ENCODE results near the gene S100A13. TPM values are rescaled to one million over a fixed set of nuclear protein-coding genes. Genes with fewer than 3 reads are reported as not detected.
A peak's percentile ranks its signal among the peaks of the same experiment; 100 is the strongest.

S100A13 gene
- total RNA-seq, 1 donor from 2014 or later: 172 TPM

GRCh38 chr1:153602749-153603148 is 24.6 kb downstream of the S100A13 start:
- no peak for FAIRE-seq
- Histone ChIP-seq H4K20me1 (ENCODE audit: insufficient read depth, low read length) (peaks cover 2% of the 10 kb centered on the region), H3K9ac (ENCODE audit: low read length) (no peak overlapping the region), H3K27me3 (ENCODE audit: insufficient read depth, low read length) (no peaks in the 10 kb centered on the region), H3K36me3 (ENCODE audit: insufficient read depth, low read length) (peaks cover 16% of the 10 kb centered on the region), H3K27ac (ENCODE audit: low read depth, low read length) (no peak overlapping the region), H3K9me3 (ENCODE audit: insufficient read depth, low read depth, low read length) (no peaks in the 10 kb centered on the region), H3K79me2 (ENCODE audit: insufficient read depth, low read length) (peaks cover 15% of the 10 kb centered on the region), H3K4me3 (ENCODE audit: insufficient read depth, low read depth, low read length) (no peak overlapping the region), H3K4me2 (ENCODE audit: low read length) (no peak overlapping the region), H3K4me1 (ENCODE audit: insufficient read depth, low read length) (peaks cover 16% of the 10 kb centered on the region), H2AFZ (ENCODE audit: low read depth, low read length) (no peak overlapping the region)
- no peak for TF ChIP-seq EZH2 (IDR thresholded peaks at IDR 0.05; ENCODE audit: insufficient read depth, low read length)
- TF ChIP-seq CTCF (IDR thresholded peaks at IDR 0.05; ENCODE audit: insufficient read depth, low read depth, low read length): no peak
- H3K27ac Mint-ChIP-seq (ENCODE audit: unreplicated experiment): no peak overlapping the region
- DNase-seq (ENCODE audit: low read depth): no peak
- H3K4me1 Mint-ChIP-seq (ENCODE audit: low read depth, unreplicated experiment): peaks cover 6% of the 10 kb centered on the region
- H3K4me3 Mint-ChIP-seq (ENCODE audit: unreplicated experiment): no peak overlapping the region
- peaks cover 2% of the 10 kb centered on the region for H3K27me3 Mint-ChIP-seq (ENCODE audit: low read depth, unreplicated experiment)
- H3K36me3 Mint-ChIP-seq (ENCODE audit: low read depth, unreplicated experiment): peaks cover 2% of the 10 kb centered on the region
- no peaks in the 10 kb centered on the region for H3K9me3 Mint-ChIP-seq (ENCODE audit: unreplicated experiment)

GRCh38 chr1:153599847-153600246 is 27.5 kb downstream of the S100A13 start:
- DNase-seq (ENCODE audit: low read depth): no peak
- Mint-ChIP-seq H3K27ac (ENCODE audit: unreplicated experiment) (no peak overlapping the region), H3K27me3 (ENCODE audit: low read depth, unreplicated experiment) (no peaks in the 10 kb centered on the region), H3K4me3 (ENCODE audit: unreplicated experiment) (no peak overlapping the region), H3K9me3 (ENCODE audit: unreplicated experiment) (no peaks in the 10 kb centered on the region), H3K4me1 (ENCODE audit: low read depth, unreplicated experiment) (peaks cover 8% of the 10 kb centered on the region), H3K36me3 (ENCODE audit: low read depth, unreplicated experiment) (no peaks in the 10 kb centered on the region)
- Histone ChIP-seq H4K20me1 (ENCODE audit: insufficient read depth, low read length) (no peaks in the 10 kb centered on the region), H3K79me2 (ENCODE audit: insufficient read depth, low read length) (no peaks in the 10 kb centered on the region), H3K4me3 (ENCODE audit: insufficient read depth, low read depth, low read length) (no peak overlapping the region), H3K27ac (ENCODE audit: low read depth, low read length) (no peak overlapping the region), H3K9me3 (ENCODE audit: insufficient read depth, low read depth, low read length) (no peaks in the 10 kb centered on the region), H3K36me3 (ENCODE audit: insufficient read depth, low read length) (no peaks in the 10 kb centered on the region), H3K4me1 (ENCODE audit: insufficient read depth, low read length) (peaks cover 20% of the 10 kb centered on the region), H3K27me3 (ENCODE audit: insufficient read depth, low read length) (no peaks in the 10 kb centered on the region), H3K4me2 (ENCODE audit: low read length) (no peak overlapping the region), H3K9ac (ENCODE audit: low read length) (no peak overlapping the region), H2AFZ (ENCODE audit: low read depth, low read length) (no peak overlapping the region)
- TF ChIP-seq EZH2 (IDR thresholded peaks at IDR 0.05; ENCODE audit: insufficient read depth, low read length): no peak
- no peak for TF ChIP-seq CTCF (IDR thresholded peaks at IDR 0.05; ENCODE audit: insufficient read depth, low read depth, low read length)
- no peak for FAIRE-seq

GRCh38 chr1:153598309-153599172 is 28.8 kb downstream of the S100A13 start:
- Histone ChIP-seq H3K27me3 (ENCODE audit: insufficient read depth, low read length) (no peaks in the 10 kb centered on the region), H2AFZ (ENCODE audit: low read depth, low read length) (no peak overlapping the region), H3K4me1 (ENCODE audit: insufficient read depth, low read length) (peaks cover 20% of the 10 kb centered on the region), H3K79me2 (ENCODE audit: insufficient read depth, low read length) (no peaks in the 10 kb centered on the region), H3K36me3 (ENCODE audit: insufficient read depth, low read length) (no peaks in the 10 kb centered on the region), H3K4me2 (ENCODE audit: low read length) (peak overlapping the region; percentile 54), H3K9ac (ENCODE audit: low read length) (peak overlapping the region; percentile 38), H4K20me1 (ENCODE audit: insufficient read depth, low read length) (no peaks in the 10 kb centered on the region), H3K4me3 (ENCODE audit: insufficient read depth, low read depth, low read length) (peak overlapping the region; percentile 12), H3K9me3 (ENCODE audit: insufficient read depth, low read depth, low read length) (no peaks in the 10 kb centered on the region), H3K27ac (ENCODE audit: low read depth, low read length) (peak overlapping the region; percentile 41)
- no peaks in the 10 kb centered on the region for H3K36me3 Mint-ChIP-seq (ENCODE audit: low read depth, unreplicated experiment)
- peak; percentile 58 for DNase-seq (ENCODE audit: low read depth)
- H3K27me3 Mint-ChIP-seq (ENCODE audit: low read depth, unreplicated experiment): no peaks in the 10 kb centered on the region
- peaks cover 2% of the 10 kb centered on the region for H3K9me3 Mint-ChIP-seq (ENCODE audit: unreplicated experiment)
- peak overlapping the region; percentile 45 for H3K27ac Mint-ChIP-seq (ENCODE audit: unreplicated experiment)
- H3K4me3 Mint-ChIP-seq (ENCODE audit: unreplicated experiment): no peak overlapping the region
- peaks cover 8% of the 10 kb centered on the region for H3K4me1 Mint-ChIP-seq (ENCODE audit: low read depth, unreplicated experiment)
- no peak for FAIRE-seq
- no peak for TF ChIP-seq CTCF (IDR thresholded peaks at IDR 0.05; ENCODE audit: insufficient read depth, low read depth, low read length)
- TF ChIP-seq EZH2 (IDR thresholded peaks at IDR 0.05; ENCODE audit: insufficient read depth, low read length): no peak

All from astrocyte (in vitro differentiated cells and primary cell).